Lung (tissue), 12 donors: ENCODE results near the gene SLC2A14. TPM values are rescaled to one million over a fixed set of nuclear protein-coding genes. Genes with fewer than 3 reads are reported as not detected.
"Not testable (repeated sequence)": the region's sequence is repeated elsewhere in the genome, so short reads cannot be mapped to it uniquely, and the experiment has no call there.

Experiments used
- ATAC-seq: fragments of 200-7000 bp; cut with Tn5 transposase; one replicate; pipeline ENCODE4 v1.9.1; 2020; ENCODE audit warnings: moderate number of reproducible peaks; ENCODE audit not compliant: insufficient read depth, low FRiP score
- DNase-seq, 3 donors: peaks; one replicate each; pipeline ENCODE4 v3.0.0-alpha.2; 2013 to 2017
- H3K27ac ChIP-seq, 2 donors: one replicate each; pipeline ENCODE4 v1.5.1; 2013; ENCODE audit warnings: mild to moderate bottlenecking in 2 of 2, moderate library complexity in 2 of 2, control low read depth in 1 of 2, inconsistent platforms in 1 of 2, low read depth in 1 of 2, low read length in 1 of 2
- H3K27me3 ChIP-seq, 3 donors: one replicate each; pipeline ENCODE4 v1.5.1; 2013; ENCODE audit warnings: low read length in 2 of 3; ENCODE audit not compliant: control insufficient read depth in 3 of 3, insufficient read depth in 3 of 3
- H3K36me3 ChIP-seq, 4 donors: one replicate each; pipeline ENCODE4 v1.5.1; 2013; ENCODE audit warnings: low read length in 4 of 4, mild to moderate bottlenecking in 1 of 4, moderate library complexity in 1 of 4; ENCODE audit not compliant: control insufficient read depth in 4 of 4, insufficient read depth in 4 of 4
- H3K4me1 ChIP-seq, 5 donors: one replicate each; pipeline ENCODE4 v1.5.1; 2013; ENCODE audit warnings: low read length in 5 of 5, mild to moderate bottlenecking in 2 of 5, moderate library complexity in 1 of 5; ENCODE audit not compliant: control insufficient read depth in 5 of 5, insufficient read depth in 5 of 5
- H3K4me3 ChIP-seq: one replicate; pipeline ENCODE4 v1.5.1; 2013; ENCODE audit warnings: mild to moderate bottlenecking, control low read depth, moderate library complexity
- H3K9ac ChIP-seq, 2 donors: one replicate each; pipeline ENCODE4 v1.5.1; 2013; ENCODE audit warnings: low read length in 2 of 2, control low read depth in 1 of 2; ENCODE audit not compliant: insufficient read depth in 1 of 2
- H3K9me3 ChIP-seq, 4 donors: one replicate each; pipeline ENCODE4 v1.5.1; 2013; ENCODE audit warnings: low read length in 3 of 4, mild to moderate bottlenecking in 1 of 4, moderate library complexity in 1 of 4; ENCODE audit not compliant: control insufficient read depth in 4 of 4, insufficient read depth in 3 of 4
- CTCF ChIP-seq: IDR thresholded peaks from 2 replicates; pipeline ENCODE4 v1.5.1; 2012; ENCODE audit warnings: mild to moderate bottlenecking; ENCODE audit errors: control extremely low read depth, extremely low read depth
- WGBS, 2 donors: extraction: QIAGEN DNeasy Blood & Tissue Kit; methylation state at CpG; one replicate each; pipeline ENCODE4 v1.1.7; 2013; 5-methylcytosine and 5-hydroxymethylcytosine counted together
- polyA plus RNA-seq, 2 donors: library from polyadenylated mRNA; stranded (reverse); fragments of 200-250 nt; gene quantifications; one replicate each; pipeline ENCODE4 v1.2.1, GENCODE V29; 2013
- total RNA-seq, 2 donors: library from RNA; depleted of rRNA in 1 of 2; stranded (reverse); fragments of >200 nt in 1 of 2; gene quantifications; one replicate each; pipeline ENCODE4 v1.2.1, GENCODE V29; 2014 to 2021
- donor health status: control.
- donor health status: control.
- donor health status: Bipolar disorder and iron deficiency.
- donor health status: healthy.
- donor health status: DM: yes; HTN: yes; CAD: no.

Gene SLC2A14
- total and polyA plus RNA-seq, 4 donors = 0.12 to 0.17 TPM; not detected in 2

DNA sequence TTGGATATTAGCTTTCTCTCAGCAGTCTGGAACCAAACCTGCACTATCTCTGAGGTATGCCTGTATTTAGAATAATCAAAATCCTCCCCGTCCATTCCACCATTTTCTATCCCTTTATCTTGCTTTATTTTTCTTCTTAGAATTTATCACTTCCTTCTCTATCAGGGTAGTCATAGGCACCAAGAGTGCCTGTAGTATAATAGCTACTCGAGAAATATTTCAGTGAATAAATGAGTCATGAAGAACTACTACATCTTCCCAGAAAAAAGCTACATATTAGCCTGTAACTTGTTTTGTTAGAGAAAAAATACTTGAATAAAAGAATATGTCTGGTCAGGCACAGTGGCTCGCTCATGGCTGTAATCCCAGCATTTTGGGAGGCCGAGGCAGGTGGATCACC is 4.3 kb downstream of the SLC2A14 start:
- WGBS, 2 donors = 81 to 88% methylated on average over 4 of the region's 4 CpGs
- Histone ChIP-seq H3K36me3 (no peaks in the 10 kb centered on the region), H3K9me3 (peaks cover 0 to 2% (median 0%) of the 10 kb centered on the region in 4 donors), H3K4me1 (peaks cover 0 to 2% (median 0%) of the 10 kb centered on the region in 5 donors), H3K4me3 (no peak overlapping the region), H3K27me3 (peaks cover 0 to 16% (median 11%) of the 10 kb centered on the region in 3 donors), H3K27ac (no peak overlapping the region), H3K9ac (no peak overlapping the region)
- DNase-seq (no peak), ATAC-seq (no peak)
- TF ChIP-seq CTCF = no peak

GRCh38 chr12:7864601-7865150 is 8.0 kb downstream of the SLC2A14 start:
- DNase-seq = no peak
- no peak overlapping the region for H3K9ac ChIP-seq
- H3K4me1 ChIP-seq = peaks cover 0 to 5% (median 0%) of the 10 kb centered on the region in 5 donors
- no peak for TF ChIP-seq CTCF
- H3K36me3 ChIP-seq = no peaks in the 10 kb centered on the region
- ATAC-seq = no peak
- H3K27ac ChIP-seq = no peak overlapping the region
- WGBS, 2 donors = 85 to 89% methylated on average over 12 of the region's 12 CpGs
- no peaks in the 10 kb centered on the region for H3K27me3 ChIP-seq
- H3K9me3 ChIP-seq = no peaks in the 10 kb centered on the region
- no peak overlapping the region for H3K4me3 ChIP-seq

- H3K9ac ChIP-seq, H3K27me3 ChIP-seq, H3K27ac ChIP-seq, H3K4me3 ChIP-seq, ATAC-seq, H3K9me3 ChIP-seq, DNase-seq, H3K36me3 ChIP-seq, H3K4me1 ChIP-seq: not testable (repeated sequence)
- WGBS, 2 donors = 72 to 78% methylated on average over 20 of the region's 20 CpGs
Measured at GRCh38 chr12:7862814-7863348, 9.8 kb downstream of the SLC2A14 start.

DNA sequence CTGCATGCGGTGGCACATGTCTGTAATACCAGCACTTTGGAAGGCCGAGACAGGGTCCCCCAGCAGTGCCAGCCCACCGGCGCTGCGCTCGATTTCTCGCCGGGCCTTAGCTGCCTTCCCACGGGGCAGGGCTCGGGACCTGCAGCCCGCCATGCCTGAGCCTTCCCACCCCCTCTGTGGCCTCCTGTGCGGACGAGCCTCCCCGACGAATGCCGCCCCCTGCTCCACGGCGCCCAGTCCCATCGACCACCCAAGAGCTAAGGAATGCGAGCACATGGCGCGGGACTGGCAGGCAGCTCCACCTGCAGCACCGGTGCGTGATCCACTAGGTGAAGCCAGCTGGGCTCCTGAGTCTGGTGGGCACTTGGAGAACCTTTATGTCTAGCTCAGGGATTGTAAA is 10.4 kb downstream of the SLC2A14 start:
- not testable (repeated sequence) for H3K36me3 ChIP-seq, ATAC-seq, H3K4me1 ChIP-seq, H3K27ac ChIP-seq, H3K27me3 ChIP-seq, H3K9ac ChIP-seq, DNase-seq, H3K9me3 ChIP-seq, H3K4me3 ChIP-seq
- WGBS, 2 donors = 96 to 98% methylated on average over 24 of the region's 24 CpGs
